GM21786 (cell line): ENCODE results near the gene ULK3.
A peak's percentile ranks its signal among the peaks of the same experiment; 100 is the strongest.

Source experiments
- ATAC-seq: cut with Tn5 transposase; IDR thresholded peaks from one replicate; pipeline ENCODE4 v1.9.1; 2021; ENCODE audit not compliant: unreplicated experiment

Gene ULK3

DNA sequence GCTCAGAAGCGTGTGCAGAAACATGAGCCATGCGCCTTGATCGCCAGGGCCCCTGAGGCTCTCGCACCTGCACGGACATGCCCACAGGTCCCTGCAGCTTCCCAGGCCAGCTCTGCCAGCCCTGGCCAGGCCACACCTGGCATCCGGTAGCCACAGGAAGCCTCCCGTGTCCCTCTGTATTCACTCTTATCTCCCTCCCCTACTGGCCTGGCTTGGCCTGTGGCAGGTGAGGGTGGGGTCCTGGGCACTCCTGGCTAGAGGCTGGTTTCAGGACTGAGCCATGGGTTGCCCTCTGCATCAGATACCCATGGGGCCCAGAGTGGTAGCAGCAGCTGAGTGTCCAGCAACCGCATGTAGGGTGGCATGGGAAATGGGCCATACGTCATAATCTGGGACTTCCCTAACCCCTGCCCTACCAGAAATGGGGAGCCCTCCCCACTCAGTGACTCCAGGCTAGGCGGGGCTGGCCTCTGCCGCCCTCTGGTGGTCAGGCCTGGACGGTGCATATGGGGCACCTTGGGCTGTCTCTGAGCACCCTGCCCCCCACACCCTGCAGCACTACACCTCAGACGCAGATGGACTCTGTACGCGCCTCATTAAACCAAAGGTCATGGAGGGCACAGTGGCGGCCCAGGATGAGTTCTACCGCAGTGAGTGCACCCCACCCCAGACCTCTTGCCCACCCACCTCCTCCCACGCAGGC, 42.9 kb downstream of the ULK3 start:
- peak; percentile 58 for ATAC-seq

- no peak for ATAC-seq
Observed at GRCh38 chr15:74799255-74799855, 43.6 kb downstream of the ULK3 start.

DNA sequence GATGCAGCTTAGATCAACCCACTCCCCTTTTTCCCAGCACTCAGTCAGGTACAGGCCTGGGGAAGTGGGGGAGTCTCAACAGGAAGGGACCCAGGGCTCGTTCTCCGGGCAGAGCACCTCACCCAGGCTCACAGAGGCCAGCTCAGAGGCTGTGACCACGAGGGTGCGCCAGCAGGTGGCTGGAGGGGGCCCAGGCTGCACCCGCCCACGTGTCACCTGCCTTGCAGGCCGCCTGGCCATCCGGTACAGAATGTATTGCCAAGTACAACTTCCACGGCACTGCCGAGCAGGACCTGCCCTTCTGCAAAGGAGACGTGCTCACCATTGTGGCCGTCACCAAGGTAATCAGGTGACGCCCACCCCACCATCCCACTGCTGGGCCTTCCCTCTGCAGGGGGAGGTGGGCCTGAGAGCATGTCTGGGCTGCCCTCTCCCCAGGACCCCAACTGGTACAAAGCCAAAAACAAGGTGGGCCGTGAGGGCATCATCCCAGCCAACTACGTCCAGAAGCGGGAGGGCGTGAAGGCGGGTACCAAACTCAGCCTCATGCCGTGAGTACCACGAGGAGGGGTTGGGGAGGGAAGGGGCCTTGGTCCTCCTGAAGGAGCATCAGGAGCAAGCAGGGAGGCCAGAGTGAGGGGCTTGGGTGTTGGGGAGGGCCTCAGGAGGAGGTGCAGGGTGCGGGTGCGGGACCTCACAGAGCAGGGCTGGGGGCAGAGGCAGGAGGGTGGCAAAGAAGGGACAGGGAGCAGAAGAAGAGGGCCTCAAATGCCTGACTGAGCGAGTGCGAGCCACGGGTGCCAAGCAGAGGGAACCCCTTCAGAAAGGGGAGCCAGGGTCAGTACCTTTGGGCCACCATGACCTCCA, 44.3 kb downstream of the ULK3 start:
- no peak for ATAC-seq

DNA sequence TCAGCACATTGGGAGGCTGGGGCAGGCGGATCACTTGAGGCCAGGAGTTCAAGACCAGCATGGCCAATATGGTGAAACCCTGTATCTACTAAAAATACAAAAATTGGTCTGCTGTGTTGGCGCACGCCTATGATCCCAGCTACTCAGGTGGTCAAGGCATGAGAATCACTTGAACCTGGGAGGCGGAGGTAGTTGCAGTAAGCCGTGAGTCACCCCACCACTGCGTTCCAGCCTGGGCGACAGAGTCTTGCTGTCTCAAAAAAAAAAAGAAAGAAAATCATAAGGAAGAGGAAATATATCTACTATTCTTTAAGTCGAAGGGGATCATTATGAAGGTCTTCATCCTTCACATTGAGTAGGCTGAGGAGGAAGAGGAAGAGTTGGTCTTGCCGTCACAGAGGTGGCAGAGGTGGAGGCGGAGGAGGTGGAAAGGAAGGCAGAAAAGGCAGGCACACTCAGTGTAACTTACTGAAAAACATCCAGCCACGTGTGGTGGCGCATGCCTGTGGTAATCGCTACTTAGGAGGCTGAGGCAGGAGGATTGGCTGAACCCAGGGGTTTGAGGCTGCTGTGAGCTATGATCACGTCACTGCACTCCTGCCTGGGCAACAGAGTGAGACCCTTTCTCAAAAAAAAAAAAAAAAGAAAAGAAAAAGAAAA, 46.9 kb downstream of the ULK3 start:
- ATAC-seq = no peak

DNA sequence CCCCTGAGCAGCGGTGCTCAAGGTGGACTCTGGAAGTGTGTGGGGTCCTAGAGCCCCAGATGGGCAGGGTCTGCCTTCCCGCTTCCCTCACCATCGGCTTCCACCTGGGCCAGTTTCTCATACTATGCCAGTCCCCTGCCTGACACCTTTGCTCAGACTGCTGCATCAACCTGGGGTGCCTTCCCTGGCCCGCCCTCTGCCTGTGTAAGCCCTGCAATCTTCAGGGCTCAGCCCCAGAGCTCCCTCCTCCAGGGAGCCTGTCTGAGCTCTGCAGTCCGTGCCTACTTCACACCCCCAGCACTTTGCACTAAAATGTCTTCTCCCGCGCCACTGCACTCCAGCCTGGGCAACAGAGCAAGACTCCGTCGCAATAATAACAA, 48.0 kb downstream of the ULK3 start:
- ATAC-seq = no peak

GRCh38 chr15:74794248-74794969, 48.5 kb downstream of the ULK3 start:
- no peak for ATAC-seq

DNA sequence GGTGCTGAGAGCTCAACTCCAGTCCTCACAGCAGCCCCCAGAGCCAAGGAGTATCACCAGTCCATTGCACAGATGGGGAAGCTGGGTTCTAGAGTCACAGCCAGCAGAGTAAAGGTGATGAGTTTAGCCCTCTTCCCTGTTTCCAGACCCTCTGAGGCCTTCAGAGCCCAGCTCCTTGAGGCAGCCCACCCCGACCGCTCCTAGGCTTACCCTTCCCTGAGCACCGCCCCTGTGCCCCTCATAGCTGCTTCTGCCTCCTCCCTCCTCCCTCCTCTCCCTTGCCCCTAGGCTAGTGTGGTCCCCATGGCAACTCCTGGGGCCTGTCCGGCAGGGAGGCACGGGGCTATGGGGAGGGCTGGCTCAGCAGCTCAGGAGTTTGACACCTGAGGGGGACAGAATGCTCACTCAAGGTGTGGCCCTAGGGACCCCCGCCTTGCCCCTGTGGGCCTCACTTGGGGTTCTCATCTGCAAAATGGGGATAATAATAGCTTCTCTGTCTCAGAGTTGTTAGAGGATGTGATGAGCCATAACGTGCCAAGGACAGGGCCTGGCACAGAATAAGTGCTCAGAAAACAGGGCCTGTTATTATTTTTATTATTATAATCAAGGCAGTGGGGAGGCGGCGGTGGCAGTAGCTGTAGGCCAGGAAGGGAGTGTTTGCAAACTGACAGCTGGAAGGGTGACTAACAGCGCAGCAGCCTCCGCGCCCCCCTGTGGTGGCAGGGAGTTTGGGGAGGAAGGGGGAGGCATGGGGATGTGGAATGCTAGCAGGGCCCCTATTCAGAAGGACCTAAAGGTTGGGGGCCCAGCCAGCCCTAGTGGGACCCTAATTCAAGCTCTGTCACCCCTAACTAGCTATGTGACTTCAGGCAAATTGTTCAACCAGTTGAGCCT, 49.6 kb downstream of the ULK3 start:
- ATAC-seq = no peak

GRCh38 chr15:74792227-74793016, 50.5 kb downstream of the ULK3 start:
- no peak for ATAC-seq

- ATAC-seq = no peak
Observed at GRCh38 chr15:74791667-74792066, 51.3 kb downstream of the ULK3 start.

DNA sequence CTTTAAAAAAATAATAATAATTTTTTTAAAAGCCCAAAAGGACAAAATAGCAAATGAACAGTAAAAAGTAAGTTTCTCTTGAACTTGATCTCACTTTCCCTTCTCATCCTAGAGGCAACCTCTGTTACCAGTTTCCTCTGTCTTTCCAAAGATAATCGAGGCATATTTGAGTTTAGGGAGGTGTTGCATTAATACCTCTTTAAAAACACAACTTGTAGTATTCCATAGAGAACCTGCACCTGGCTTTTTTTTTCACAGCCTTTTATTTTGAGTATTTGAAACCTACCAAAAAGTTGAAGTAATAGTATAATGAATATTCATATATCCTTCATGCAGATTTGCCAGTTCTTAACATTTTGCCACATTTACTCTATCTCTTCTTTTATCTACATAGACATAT, 51.9 kb downstream of the ULK3 start:
- no peak for ATAC-seq

GRCh38 chr15:74790080-74790916, 52.7 kb downstream of the ULK3 start:
- ATAC-seq = no peak

GRCh38 chr15:74789741-74790079, 53.2 kb downstream of the ULK3 start:
- ATAC-seq = no peak

DNA sequence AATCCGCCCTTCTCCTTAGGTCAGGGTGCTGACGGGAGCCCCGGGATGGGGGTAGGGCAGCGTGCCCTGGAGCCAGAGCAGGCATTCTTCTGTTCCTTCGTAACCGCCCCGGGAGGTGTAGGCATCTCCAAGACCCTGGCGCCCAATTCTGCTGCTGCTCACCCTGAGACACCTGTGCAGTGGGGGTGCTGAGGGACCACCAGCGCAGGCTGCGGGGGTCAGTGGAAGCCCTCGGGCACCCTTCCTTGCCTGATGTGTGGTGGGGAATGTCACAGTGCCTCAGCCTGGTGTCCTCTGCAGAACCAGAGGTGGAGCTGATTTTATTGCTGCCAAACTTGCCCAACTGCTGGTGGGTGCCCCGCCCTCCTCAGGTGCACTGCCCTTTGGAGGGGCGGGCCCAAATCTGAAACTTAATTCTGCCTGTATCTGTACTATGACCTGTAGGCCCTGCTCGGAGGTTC, 53.8 kb downstream of the ULK3 start:
- ATAC-seq = no peak

GRCh38 chr15:74788683-74789151, 54.2 kb downstream of the ULK3 start:
- ATAC-seq = peak; percentile 28

DNA sequence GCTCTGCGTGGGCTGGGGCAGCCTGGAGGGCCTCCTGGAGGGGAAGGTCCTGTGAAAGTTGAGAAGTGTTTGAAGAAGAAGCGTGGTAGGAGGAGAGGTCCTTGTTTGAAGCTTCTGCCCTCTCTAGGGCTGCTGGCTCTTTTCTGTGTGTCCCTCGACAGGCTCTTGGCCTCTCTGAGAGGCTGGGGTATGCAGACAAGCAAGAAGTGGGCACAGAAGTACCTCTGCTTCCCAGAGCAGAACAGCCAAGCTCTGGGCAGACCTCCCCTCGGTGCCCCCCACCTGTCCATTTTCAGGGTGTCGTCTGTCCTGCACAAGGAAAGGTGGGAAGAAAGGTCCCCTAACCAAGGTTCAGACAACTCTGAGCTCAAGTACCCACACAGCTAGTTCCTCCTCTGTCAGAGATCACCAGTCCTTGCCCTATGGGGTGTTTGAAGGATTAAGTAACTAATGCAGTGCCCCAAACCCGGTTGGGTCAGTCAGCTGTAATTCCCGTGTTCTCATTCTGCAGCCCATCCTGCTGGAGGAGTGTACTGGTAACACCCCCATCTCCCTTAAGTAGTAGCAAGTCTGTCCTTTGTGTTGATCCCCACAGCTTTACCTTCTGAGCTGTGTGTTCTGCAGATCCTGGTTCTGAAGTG, 54.8 kb downstream of the ULK3 start:
- ATAC-seq = no peak

GRCh38 chr15:74787251-74788041, 55.5 kb downstream of the ULK3 start:
- ATAC-seq = peak; percentile 35
